ENCODE results near the gene HMCN1. TPM values are rescaled to one million over a fixed set of nuclear protein-coding genes. Genes with fewer than 3 reads are reported as not detected.
A peak's percentile ranks its signal among the peaks of the same experiment; 100 is the strongest.
"Not testable (repeated sequence)": the region's sequence is repeated elsewhere in the genome, so short reads cannot be mapped to it uniquely, and the experiment has no call there.

HMCN1 gene
- total and polyA plus RNA-seq, 4 donors: 3.2 to 149 (median 15.4) TPM

- Histone ChIP-seq H3K36me3 (ENCODE audit: control insufficient read depth in 4 of 4, insufficient read depth in 4 of 4, low read length in 4 of 4) (no peaks in the 10 kb centered on the region), H3K27ac (ENCODE audit: low read depth in 1 of 2, low read length in 1 of 2) (no peak overlapping the region), H3K4me3 (no peak overlapping the region), H3K27me3 (ENCODE audit: control insufficient read depth in 3 of 3, insufficient read depth in 3 of 3, low read length in 2 of 3) (no peaks in the 10 kb centered on the region), H3K9ac (ENCODE audit: insufficient read depth in 1 of 2, low read length in 2 of 2) (no peak overlapping the region), H3K9me3 (ENCODE audit: control insufficient read depth in 4 of 4, insufficient read depth in 3 of 4, low read length in 3 of 4) (no peaks in the 10 kb centered on the region), H3K4me1 (ENCODE audit: control insufficient read depth in 5 of 5, insufficient read depth in 5 of 5, low read length in 5 of 5) (peaks cover 0 to 6% (median 2%) of the 10 kb centered on the region in 5 donors)
- 32 to 62% methylated on average over 2 of the region's 2 CpGs for WGBS, 2 donors
- DNase-seq (peak in 2 of 3 donors; percentile 52 to 64), ATAC-seq (ENCODE audit: insufficient read depth, low FRiP score) (no peak)
- no peak for TF ChIP-seq CTCF (IDR thresholded peaks at IDR 0.05; ENCODE audit: control extremely low read depth, extremely low read depth)
Observed at GRCh38 chr1:185790194-185790735, 56.1 kb downstream of the HMCN1 start.

GRCh38 chr1:185792040-185792439 lies 57.8 kb downstream of the HMCN1 start:
- H3K4me1 ChIP-seq (ENCODE audit: control insufficient read depth in 5 of 5, insufficient read depth in 5 of 5, low read length in 5 of 5): peaks cover 0 to 6% (median 2%) of the 10 kb centered on the region in 5 donors
- 75 to 97% methylated on average over 1 of the region's 1 CpG for WGBS, 2 donors
- TF ChIP-seq CTCF (IDR thresholded peaks at IDR 0.05; ENCODE audit: control extremely low read depth, extremely low read depth): no peak
- no peak overlapping the region for H3K4me3 ChIP-seq
- no peak for DNase-seq
- no peaks in the 10 kb centered on the region for H3K27me3 ChIP-seq (ENCODE audit: control insufficient read depth in 3 of 3, insufficient read depth in 3 of 3, low read length in 2 of 3)
- ATAC-seq (ENCODE audit: insufficient read depth, low FRiP score): no peak
- no peak overlapping the region for H3K27ac ChIP-seq (ENCODE audit: low read depth in 1 of 2, low read length in 1 of 2)
- H3K9me3 ChIP-seq (ENCODE audit: control insufficient read depth in 4 of 4, insufficient read depth in 3 of 4, low read length in 3 of 4): peaks cover 0 to 1% (median 0%) of the 10 kb centered on the region in 4 donors
- peaks cover 0 to 2% (median 0%) of the 10 kb centered on the region in 4 donors for H3K36me3 ChIP-seq (ENCODE audit: control insufficient read depth in 4 of 4, insufficient read depth in 4 of 4, low read length in 4 of 4)
- H3K9ac ChIP-seq (ENCODE audit: insufficient read depth in 1 of 2, low read length in 2 of 2): no peak overlapping the region

GRCh38 chr1:185794495-185794894 lies 60.3 kb downstream of the HMCN1 start:
- 86% methylated on average over 2 of the region's 2 CpGs for WGBS, 2 donors
- not testable (repeated sequence) for ATAC-seq (ENCODE audit: insufficient read depth, low FRiP score); H3K27ac ChIP-seq (ENCODE audit: low read depth in 1 of 2, low read length in 1 of 2); H3K9ac ChIP-seq (ENCODE audit: insufficient read depth in 1 of 2, low read length in 2 of 2); DNase-seq; H3K36me3 ChIP-seq (ENCODE audit: control insufficient read depth in 4 of 4, insufficient read depth in 4 of 4, low read length in 4 of 4); H3K9me3 ChIP-seq (ENCODE audit: control insufficient read depth in 4 of 4, insufficient read depth in 3 of 4, low read length in 3 of 4); H3K27me3 ChIP-seq (ENCODE audit: control insufficient read depth in 3 of 3, insufficient read depth in 3 of 3, low read length in 2 of 3); H3K4me1 ChIP-seq (ENCODE audit: control insufficient read depth in 5 of 5, insufficient read depth in 5 of 5, low read length in 5 of 5); H3K4me3 ChIP-seq

- Histone ChIP-seq H3K36me3 (ENCODE audit: control insufficient read depth in 4 of 4, insufficient read depth in 4 of 4, low read length in 4 of 4) (peaks cover 0 to 2% (median 0%) of the 10 kb centered on the region in 4 donors), H3K27ac (ENCODE audit: low read depth in 1 of 2, low read length in 1 of 2) (no peak overlapping the region), H3K4me1 (ENCODE audit: control insufficient read depth in 5 of 5, insufficient read depth in 5 of 5, low read length in 5 of 5) (peaks cover 0 to 2% (median 0%) of the 10 kb centered on the region in 5 donors), H3K27me3 (ENCODE audit: control insufficient read depth in 3 of 3, insufficient read depth in 3 of 3, low read length in 2 of 3) (no peaks in the 10 kb centered on the region), H3K4me3 (no peak overlapping the region), H3K9ac (ENCODE audit: insufficient read depth in 1 of 2, low read length in 2 of 2) (no peak overlapping the region), H3K9me3 (ENCODE audit: control insufficient read depth in 4 of 4, insufficient read depth in 3 of 4, low read length in 3 of 4) (peaks cover 0 to 6% (median 3%) of the 10 kb centered on the region in 4 donors)
- 92 to 97% methylated on average over 1 of the region's 1 CpG for WGBS, 2 donors
- TF ChIP-seq CTCF (IDR thresholded peaks at IDR 0.05; ENCODE audit: control extremely low read depth, extremely low read depth): no peak
- DNase-seq (no peak), ATAC-seq (ENCODE audit: insufficient read depth, low FRiP score) (no peak)
Observed at GRCh38 chr1:185795181-185795580, 61.0 kb downstream of the HMCN1 start.

Data from lung (tissue), 12 donors.